GM23338 (cell line): ENCODE measurements around the gene MAPKAPK2. TPM values are rescaled to one million over a fixed set of nuclear protein-coding genes. Genes with fewer than 3 reads are reported as not detected.

Source experiments
- ATAC-seq: fragments of 200-7000 bp; cut with Tn5 transposase; 3 replicates; pipeline ENCODE4 v1.9.1; 2020
- DNase-seq: peaks from one replicate; pipeline ENCODE4 v3.0.0-alpha.2; 2015; ENCODE audit warnings: low spot score
- H2AFZ ChIP-seq: fragments of 200-600 bp; sonication (generic); 2 replicates; pipeline ENCODE4 v1.8.0; 2016; ENCODE audit warnings: antibody characterized with exemption, mild to moderate bottlenecking, moderate library complexity
- H3F3A ChIP-seq: fragments of 200-600 bp; sonication (generic); replicated peaks from 2 replicates; pipeline ENCODE4 v1.8.0; 2017; ENCODE audit warnings: antibody characterized with exemption, mixed run types, low read depth
- H3K27ac ChIP-seq: fragments of 200-600 bp; sonication (generic); 2 replicates; pipeline ENCODE4 v1.6.1; 2016; ENCODE audit warnings: low read depth
- H3K27me3 ChIP-seq: fragments of 200-600 bp; sonication (generic); 2 replicates; pipeline ENCODE4 v1.8.0; 2016; ENCODE audit warnings: mild to moderate bottlenecking, mixed run types, moderate library complexity; ENCODE audit not compliant: insufficient read depth
- H3K36me3 ChIP-seq: fragments of 200-600 bp; sonication (generic); 2 replicates; pipeline ENCODE4 v1.8.0; 2016; ENCODE audit warnings: mild to moderate bottlenecking; ENCODE audit not compliant: insufficient read depth
- H3K4me1 ChIP-seq: fragments of 200-600 bp; sonication (generic); 2 replicates; pipeline ENCODE4 v1.8.0; 2016; ENCODE audit warnings: mild to moderate bottlenecking, moderate library complexity; ENCODE audit not compliant: insufficient read depth
- H3K4me2 ChIP-seq: fragments of 200-600 bp; sonication (generic); 2 replicates; pipeline ENCODE4 v1.7.1; 2017; ENCODE audit warnings: mixed run types
- H3K4me3 ChIP-seq: fragments of 200-600 bp; sonication (generic); 2 replicates; pipeline ENCODE4 v1.6.1; 2016; ENCODE audit warnings: mixed run types
- H3K79me2 ChIP-seq: fragments of 200-600 bp; sonication (generic); replicated peaks from 2 replicates; pipeline ENCODE4 v1.8.0; 2017; ENCODE audit warnings: mild to moderate bottlenecking; ENCODE audit not compliant: insufficient read depth
- H3K9me2 ChIP-seq: fragments of 200-600 bp; sonication (generic); 2 replicates; pipeline ENCODE4 v1.8.0; 2017; ENCODE audit not compliant: insufficient read depth
- H4K20me1 ChIP-seq: fragments of 200-600 bp; sonication (generic); replicated peaks from 2 replicates; pipeline ENCODE4 v1.8.0; 2017; ENCODE audit warnings: mild to moderate bottlenecking; ENCODE audit not compliant: insufficient read depth
- H3K27ac Mint-ChIP-seq: 2 replicates; pipeline ENCODE4 v1.8.0; 2020; ENCODE audit warnings: inconsistent platforms, mild to moderate bottlenecking, moderate library complexity, mixed read lengths
- H3K27me3 Mint-ChIP-seq: 3 replicates; pipeline ENCODE4 v1.8.0; 2022; ENCODE audit warnings: low read depth, mild to moderate bottlenecking, moderate library complexity, mixed read lengths, inconsistent platforms; ENCODE audit not compliant: insufficient read depth, poor library complexity
- H3K36me3 Mint-ChIP-seq: 3 replicates; pipeline ENCODE4 v1.8.0; 2021; ENCODE audit warnings: low read depth, mild to moderate bottlenecking, inconsistent platforms, moderate library complexity, mixed read lengths
- H3K4me1 Mint-ChIP-seq: 3 replicates; pipeline ENCODE4 v1.8.0; 2020; ENCODE audit warnings: mild to moderate bottlenecking, inconsistent platforms, mixed read lengths
- H3K4me3 Mint-ChIP-seq: 3 replicates; pipeline ENCODE4 v1.8.0; 2021; ENCODE audit warnings: moderate library complexity, mild to moderate bottlenecking, inconsistent platforms, mixed read lengths
- H3K9me3 Mint-ChIP-seq: 3 replicates; pipeline ENCODE4 v1.8.0; 2020; ENCODE audit warnings: moderate library complexity, mild to moderate bottlenecking, inconsistent platforms, mixed read lengths
- EZH2 ChIP-seq: fragments of 200-600 bp; sonication (generic); IDR thresholded peaks from one replicate; pipeline ENCODE4 v1.8.0; 2017; ENCODE audit warnings: antibody characterized with exemption, mild to moderate bottlenecking, low read depth; ENCODE audit not compliant: unreplicated experiment
- EZH2phosphoT487 ChIP-seq: fragments of 200-600 bp; sonication (generic); IDR thresholded peaks from one replicate; pipeline ENCODE4 v1.8.1; 2018; ENCODE audit warnings: antibody characterized with exemption; ENCODE audit not compliant: unreplicated experiment
- NANOG ChIP-seq: IDR thresholded peaks from 2 replicates; pipeline ENCODE4 v1.6.1; 2016; ENCODE audit warnings: antibody characterized with exemption, borderline replicate concordance
- POLR2AphosphoS5 ChIP-seq: IDR thresholded peaks from 2 replicates; pipeline ENCODE4 v1.6.1; 2016; ENCODE audit warnings: antibody characterized with exemption, low read depth
- ZNF331 ChIP-seq: fragments of 250-450 bp; sonication (Bioruptor Pico); IDR thresholded peaks from 2 replicates; pipeline ENCODE4 v1.5.0; 2020; ENCODE audit warnings: low read depth, mild to moderate bottlenecking, moderate library complexity
- polyA plus RNA-seq: library from polyadenylated mRNA; unstranded; fragments of >200 nt; fragmentation: Nextera tagmentation; extraction: Ambion mirVana; gene quantifications from 2 replicates; pipeline ENCODE4 v1.2.1, GENCODE V29; 2016
- total RNA-seq: library from RNA; depleted of rRNA; stranded (reverse); fragments of >200 nt; shearing (Covaris generic); gene quantifications from 2 replicates; pipeline ENCODE4 v1.2.3, GENCODE V29; 2014
- TF ChIP-seq, protein P1 (sequence below): fragments of 250-450 bp; sonication (Bioruptor Pico); IDR thresholded peaks from 2 replicates; pipeline ENCODE4 v1.5.0; 2020; ENCODE audit warnings: mild to moderate bottlenecking, moderate library complexity
- TF ChIP-seq, protein P2 (sequence below), 2 experiments: fragments of 200-600 bp in 1 of 2; sonication (generic) in 1 of 2; conservative IDR thresholded peaks; 2 replicates each; pipeline versions ENCODE4 v1.5.1 to v1.6.1; 2016 to 2017; ENCODE audit warnings: antibody characterized with exemption in 2 of 2, low read depth in 2 of 2, mild to moderate bottlenecking in 2 of 2, moderate library complexity in 1 of 2

Gene MAPKAPK2
- total and polyA plus RNA-seq, 2 experiments from 2014 or later = 10.1 to 30.4 TPM

DNA sequence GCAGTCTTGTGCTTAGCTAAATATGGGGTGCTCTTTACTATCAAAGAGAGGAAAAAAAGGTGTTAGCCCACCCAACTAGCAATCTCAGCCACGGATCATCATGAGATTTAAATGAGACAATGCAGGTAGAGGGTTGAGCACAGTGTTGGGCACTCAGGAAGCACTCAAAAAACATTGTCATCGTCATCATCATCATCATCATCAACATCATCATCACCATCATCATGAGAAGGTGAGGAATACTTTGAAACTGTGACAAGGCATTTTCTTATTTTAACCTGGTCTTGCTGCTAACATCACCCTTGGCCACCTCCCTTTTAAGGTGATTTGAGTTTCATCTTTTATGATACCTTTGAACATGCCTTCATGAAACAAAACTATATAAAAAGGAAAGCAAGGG, 3.3 kb upstream of the MAPKAPK2 start:
- no peak overlapping the region for H3K27ac Mint-ChIP-seq
- Histone ChIP-seq H2AFZ (no peak overlapping the region), H3K4me1 (peaks cover 8% of the 10 kb centered on the region), H3K4me3 (no peak overlapping the region), H3K27ac (no peak overlapping the region), H3F3A (peaks cover 2% of the 10 kb centered on the region; the same call in 1 of the 2 replicates), H3K27me3 (peaks cover 29% of the 10 kb centered on the region), H4K20me1 (peaks cover 4% of the 10 kb centered on the region; the same call in 1 of the 2 replicates), H3K9me2 (no peaks in the 10 kb centered on the region), H3K36me3 (no peaks in the 10 kb centered on the region), H3K79me2 (peaks cover 6% of the 10 kb centered on the region), H3K4me2 (no peak overlapping the region)
- no peak for TF ChIP-seq POLR2AphosphoS5
- no peak for TF ChIP-seq ZNF331 (CRISPR knock-in tag)
- TF ChIP-seq, protein P1, sequence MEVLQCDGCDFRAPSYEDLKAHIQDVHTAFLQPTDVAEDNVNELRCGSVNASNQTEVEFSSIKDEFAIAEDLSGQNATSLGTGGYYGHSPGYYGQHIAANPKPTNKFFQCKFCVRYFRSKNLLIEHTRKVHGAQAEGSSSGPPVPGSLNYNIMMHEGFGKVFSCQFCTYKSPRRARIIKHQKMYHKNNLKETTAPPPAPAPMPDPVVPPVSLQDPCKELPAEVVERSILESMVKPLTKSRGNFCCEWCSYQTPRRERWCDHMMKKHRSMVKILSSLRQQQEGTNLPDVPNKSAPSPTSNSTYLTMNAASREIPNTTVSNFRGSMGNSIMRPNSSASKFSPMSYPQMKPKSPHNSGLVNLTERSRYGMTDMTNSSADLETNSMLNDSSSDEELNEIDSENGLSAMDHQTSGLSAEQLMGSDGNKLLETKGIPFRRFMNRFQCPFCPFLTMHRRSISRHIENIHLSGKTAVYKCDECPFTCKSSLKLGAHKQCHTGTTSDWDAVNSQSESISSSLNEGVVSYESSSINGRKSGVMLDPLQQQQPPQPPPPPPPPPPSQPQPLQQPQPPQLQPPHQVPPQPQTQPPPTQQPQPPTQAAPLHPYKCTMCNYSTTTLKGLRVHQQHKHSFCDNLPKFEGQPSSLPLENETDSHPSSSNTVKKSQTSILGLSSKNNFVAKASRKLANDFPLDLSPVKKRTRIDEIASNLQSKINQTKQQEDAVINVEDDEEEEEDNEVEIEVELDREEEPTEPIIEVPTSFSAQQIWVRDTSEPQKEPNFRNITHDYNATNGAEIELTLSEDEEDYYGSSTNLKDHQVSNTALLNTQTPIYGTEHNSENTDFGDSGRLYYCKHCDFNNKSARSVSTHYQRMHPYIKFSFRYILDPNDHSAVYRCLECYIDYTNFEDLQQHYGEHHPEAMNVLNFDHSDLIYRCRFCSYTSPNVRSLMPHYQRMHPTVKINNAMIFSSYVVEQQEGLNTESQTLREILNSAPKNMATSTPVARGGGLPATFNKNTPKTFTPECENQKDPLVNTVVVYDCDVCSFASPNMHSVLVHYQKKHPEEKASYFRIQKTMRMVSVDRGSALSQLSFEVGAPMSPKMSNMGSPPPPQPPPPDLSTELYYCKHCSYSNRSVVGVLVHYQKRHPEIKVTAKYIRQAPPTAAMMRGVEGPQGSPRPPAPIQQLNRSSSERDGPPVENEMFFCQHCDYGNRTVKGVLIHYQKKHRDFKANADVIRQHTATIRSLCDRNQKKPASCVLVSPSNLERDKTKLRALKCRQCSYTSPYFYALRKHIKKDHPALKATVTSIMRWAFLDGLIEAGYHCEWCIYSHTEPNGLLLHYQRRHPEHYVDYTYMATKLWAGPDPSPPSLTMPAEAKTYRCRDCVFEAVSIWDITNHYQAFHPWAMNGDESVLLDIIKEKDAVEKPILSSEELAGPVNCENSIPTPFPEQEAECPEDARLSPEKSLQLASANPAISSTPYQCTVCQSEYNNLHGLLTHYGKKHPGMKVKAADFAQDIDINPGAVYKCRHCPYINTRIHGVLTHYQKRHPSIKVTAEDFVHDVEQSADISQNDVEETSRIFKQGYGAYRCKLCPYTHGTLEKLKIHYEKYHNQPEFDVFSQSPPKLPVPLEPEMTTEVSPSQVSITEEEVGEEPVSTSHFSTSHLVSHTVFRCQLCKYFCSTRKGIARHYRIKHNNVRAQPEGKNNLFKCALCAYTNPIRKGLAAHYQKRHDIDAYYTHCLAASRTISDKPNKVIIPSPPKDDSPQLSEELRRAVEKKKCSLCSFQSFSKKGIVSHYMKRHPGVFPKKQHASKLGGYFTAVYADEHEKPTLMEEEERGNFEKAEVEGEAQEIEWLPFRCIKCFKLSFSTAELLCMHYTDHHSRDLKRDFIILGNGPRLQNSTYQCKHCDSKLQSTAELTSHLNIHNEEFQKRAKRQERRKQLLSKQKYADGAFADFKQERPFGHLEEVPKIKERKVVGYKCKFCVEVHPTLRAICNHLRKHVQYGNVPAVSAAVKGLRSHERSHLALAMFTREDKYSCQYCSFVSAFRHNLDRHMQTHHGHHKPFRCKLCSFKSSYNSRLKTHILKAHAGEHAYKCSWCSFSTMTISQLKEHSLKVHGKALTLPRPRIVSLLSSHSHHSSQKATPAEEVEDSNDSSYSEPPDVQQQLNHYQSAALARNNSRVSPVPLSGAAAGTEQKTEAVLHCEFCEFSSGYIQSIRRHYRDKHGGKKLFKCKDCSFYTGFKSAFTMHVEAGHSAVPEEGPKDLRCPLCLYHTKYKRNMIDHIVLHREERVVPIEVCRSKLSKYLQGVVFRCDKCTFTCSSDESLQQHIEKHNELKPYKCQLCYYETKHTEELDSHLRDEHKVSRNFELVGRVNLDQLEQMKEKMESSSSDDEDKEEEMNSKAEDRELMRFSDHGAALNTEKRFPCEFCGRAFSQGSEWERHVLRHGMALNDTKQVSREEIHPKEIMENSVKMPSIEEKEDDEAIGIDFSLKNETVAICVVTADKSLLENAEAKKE = no peak
- no peak for TF ChIP-seq NANOG
- TF ChIP-seq EZH2phosphoT487 = no peak
- TF ChIP-seq, protein P2, sequence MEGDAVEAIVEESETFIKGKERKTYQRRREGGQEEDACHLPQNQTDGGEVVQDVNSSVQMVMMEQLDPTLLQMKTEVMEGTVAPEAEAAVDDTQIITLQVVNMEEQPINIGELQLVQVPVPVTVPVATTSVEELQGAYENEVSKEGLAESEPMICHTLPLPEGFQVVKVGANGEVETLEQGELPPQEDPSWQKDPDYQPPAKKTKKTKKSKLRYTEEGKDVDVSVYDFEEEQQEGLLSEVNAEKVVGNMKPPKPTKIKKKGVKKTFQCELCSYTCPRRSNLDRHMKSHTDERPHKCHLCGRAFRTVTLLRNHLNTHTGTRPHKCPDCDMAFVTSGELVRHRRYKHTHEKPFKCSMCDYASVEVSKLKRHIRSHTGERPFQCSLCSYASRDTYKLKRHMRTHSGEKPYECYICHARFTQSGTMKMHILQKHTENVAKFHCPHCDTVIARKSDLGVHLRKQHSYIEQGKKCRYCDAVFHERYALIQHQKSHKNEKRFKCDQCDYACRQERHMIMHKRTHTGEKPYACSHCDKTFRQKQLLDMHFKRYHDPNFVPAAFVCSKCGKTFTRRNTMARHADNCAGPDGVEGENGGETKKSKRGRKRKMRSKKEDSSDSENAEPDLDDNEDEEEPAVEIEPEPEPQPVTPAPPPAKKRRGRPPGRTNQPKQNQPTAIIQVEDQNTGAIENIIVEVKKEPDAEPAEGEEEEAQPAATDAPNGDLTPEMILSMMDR (conservative IDR thresholded peaks at IDR 0.05; ENCODE audit: low read depth in 2 of 2) = no peak
- TF ChIP-seq EZH2 = no peak
- peaks cover 3% of the 10 kb centered on the region; the same call in 1 of the 3 replicates for H3K36me3 Mint-ChIP-seq
- DNase-seq (no peak), ATAC-seq (no peak)
- H3K9me3 Mint-ChIP-seq = no peaks in the 10 kb centered on the region
- peaks cover 27% of the 10 kb centered on the region for H3K27me3 Mint-ChIP-seq
- peaks cover 16% of the 10 kb centered on the region for H3K4me1 Mint-ChIP-seq
- H3K4me3 Mint-ChIP-seq = no peak overlapping the region
